GM12801 (cell line): Measurements from ENCODE around the gene ADISSP.

Source experiments
- TF ChIP-seq, protein P1 (sequence below): IDR thresholded peaks from one replicate; pipeline ENCODE4 v1.5.1; 2011; ENCODE audit warnings: control low read depth; ENCODE audit not compliant: insufficient read length; ENCODE audit errors: extremely low read depth

Gene ADISSP

DNA sequence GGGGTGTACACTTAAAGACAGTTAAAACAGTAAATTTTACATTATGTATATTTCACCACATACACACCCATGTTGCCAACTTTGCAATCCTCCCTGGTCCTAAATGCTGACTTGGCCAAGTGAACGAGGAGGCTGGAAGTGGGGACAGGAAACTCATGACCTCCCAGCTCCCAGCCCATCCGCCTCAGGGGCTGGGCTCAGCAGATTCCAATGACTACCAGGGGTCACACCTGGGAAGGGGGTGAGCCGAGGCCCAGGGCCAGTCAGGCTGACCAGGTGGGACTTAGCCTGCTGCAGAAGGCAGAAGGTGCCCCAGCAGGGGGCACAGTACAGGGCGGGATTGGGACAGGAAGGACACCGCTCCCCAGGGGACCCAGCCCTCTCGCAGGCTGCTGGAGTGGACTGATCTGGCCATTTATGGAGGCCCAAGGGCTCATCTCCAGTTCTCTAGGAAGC lies 57.5 kb downstream of the ADISSP start:
- TF ChIP-seq, protein P1, sequence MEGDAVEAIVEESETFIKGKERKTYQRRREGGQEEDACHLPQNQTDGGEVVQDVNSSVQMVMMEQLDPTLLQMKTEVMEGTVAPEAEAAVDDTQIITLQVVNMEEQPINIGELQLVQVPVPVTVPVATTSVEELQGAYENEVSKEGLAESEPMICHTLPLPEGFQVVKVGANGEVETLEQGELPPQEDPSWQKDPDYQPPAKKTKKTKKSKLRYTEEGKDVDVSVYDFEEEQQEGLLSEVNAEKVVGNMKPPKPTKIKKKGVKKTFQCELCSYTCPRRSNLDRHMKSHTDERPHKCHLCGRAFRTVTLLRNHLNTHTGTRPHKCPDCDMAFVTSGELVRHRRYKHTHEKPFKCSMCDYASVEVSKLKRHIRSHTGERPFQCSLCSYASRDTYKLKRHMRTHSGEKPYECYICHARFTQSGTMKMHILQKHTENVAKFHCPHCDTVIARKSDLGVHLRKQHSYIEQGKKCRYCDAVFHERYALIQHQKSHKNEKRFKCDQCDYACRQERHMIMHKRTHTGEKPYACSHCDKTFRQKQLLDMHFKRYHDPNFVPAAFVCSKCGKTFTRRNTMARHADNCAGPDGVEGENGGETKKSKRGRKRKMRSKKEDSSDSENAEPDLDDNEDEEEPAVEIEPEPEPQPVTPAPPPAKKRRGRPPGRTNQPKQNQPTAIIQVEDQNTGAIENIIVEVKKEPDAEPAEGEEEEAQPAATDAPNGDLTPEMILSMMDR = no peak

DNA sequence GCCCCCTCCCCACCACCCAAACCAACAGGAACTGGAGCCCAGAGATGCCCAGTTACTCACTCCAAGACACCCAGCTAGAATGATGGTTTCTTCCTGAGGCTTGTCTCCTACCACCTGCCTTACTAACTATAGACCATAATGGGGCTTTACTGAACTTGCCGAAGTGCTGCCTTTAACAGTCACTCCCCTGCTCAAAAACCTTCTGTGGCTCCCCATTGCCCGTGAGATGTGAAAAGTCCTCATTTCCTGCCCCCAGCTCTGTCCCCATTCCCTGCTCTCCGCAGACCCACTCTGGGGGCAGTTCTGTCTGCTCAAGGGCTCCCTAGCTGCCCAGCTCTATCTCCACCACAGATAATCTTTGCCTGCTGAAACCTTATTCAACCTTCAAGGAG lies 60.0 kb downstream of the ADISSP start:
- TF ChIP-seq, protein P1 = no peak

- TF ChIP-seq, protein P1 = no peak
These were observed 60.6 kb downstream of the ADISSP start for GRCh38 chr20:3706774-3707507.

DNA sequence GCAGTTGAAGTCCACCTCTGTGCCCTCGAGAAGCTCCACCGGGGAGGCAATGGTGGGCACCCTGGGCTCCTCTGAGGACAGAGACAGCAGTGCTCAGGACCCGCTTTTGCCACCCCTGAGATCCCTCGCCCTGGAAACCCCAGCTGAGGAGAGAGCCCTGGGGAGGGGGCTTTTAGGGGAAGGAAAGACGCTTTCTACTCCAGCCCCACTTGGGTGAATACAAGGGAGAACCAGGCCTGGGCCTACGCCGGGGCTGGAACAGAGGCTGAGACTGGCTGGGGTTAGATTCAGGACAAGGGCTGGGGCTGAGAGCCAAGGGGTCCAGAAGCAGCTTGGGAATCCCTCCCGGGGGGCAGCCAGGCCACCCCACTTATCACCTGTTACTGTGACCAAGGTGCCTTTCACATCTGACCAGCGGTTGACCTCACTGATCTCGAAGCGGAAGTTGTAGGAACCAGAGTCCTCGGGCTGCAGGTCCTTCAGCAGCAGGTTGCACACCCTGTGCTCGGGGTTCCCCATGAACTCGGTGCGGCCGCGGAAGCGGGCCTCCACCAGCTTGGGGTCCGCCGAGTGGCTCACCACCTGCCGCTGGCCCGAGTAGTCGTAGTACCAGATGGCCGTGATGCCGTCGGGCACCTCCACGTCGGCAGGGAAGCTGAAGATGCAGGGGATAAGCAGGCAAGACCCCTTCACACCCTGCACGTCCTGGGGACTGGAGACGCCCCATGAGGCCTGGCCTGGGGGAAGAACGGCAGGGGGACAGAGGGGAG lies 61.4 kb downstream of the ADISSP start:
- TF ChIP-seq, protein P1 = no peak

DNA sequence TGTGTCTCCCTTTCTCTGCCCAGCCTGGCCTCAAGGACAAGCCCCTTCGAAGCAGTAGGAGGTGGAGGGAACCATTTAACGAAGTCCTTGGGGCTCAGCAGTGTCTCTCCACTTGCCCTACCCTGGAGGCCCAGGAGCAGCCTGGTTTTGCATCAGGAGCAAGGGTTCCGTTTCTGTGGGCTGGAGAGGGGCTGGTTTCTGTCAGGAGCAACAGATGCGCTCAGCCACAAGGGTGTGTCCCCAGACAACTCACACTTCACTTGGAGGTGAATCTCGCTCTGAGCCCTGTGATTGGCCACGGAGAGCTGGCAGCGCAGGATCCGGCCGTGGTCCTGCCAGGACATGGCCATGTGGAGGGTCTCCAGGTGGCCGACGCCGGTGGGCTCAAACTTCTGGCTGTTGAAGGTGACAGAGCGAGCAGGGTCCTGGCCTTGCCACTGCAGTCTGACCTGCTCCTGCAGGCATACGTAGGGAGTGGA lies 62.0 kb downstream of the ADISSP start:
- TF ChIP-seq, protein P1 = no peak

GRCh38 chr20:3704087-3704486 lies 63.5 kb downstream of the ADISSP start:
- TF ChIP-seq, protein P1 = no peak
